Skeletal muscle cell (primary cell): ENCODE data around the gene CHADL.
"Not testable (repeated sequence)": the region's sequence is repeated elsewhere in the genome, so short reads cannot be mapped to it uniquely, and the experiment has no call there.

Source experiments
- DNase-seq: peaks from one replicate; pipeline ENCODE4 v3.0.0-alpha.2; 2010; ENCODE audit warnings: low read depth
- H3K4me3 ChIP-seq: 2 replicates; pipeline ENCODE4 v1.5.1; 2011; ENCODE audit warnings: low read depth, mild to moderate bottlenecking, control low read depth, low read length, moderate library complexity

The CHADL gene

DNA sequence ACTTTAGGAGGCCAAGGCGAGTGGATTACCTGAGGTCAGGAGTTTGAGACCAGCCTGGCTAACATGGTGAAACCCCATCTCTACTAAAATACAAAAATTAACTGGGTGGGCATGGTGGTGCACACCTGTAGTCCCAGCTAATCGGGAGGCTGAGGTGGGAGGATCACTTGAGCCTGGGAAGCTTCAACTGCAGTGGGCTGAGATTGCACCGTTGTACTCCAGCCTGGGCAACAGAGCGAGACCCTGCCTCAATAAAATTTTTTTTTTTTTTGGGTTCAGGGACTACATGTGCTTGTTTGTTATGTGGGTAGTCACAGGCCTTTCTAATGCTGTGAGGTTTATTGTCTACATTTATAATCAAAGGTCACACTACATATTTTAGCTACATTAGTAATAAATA, 19.0 kb upstream of the CHADL start:
- DNase-seq, H3K4me3 ChIP-seq: not testable (repeated sequence)

DNA sequence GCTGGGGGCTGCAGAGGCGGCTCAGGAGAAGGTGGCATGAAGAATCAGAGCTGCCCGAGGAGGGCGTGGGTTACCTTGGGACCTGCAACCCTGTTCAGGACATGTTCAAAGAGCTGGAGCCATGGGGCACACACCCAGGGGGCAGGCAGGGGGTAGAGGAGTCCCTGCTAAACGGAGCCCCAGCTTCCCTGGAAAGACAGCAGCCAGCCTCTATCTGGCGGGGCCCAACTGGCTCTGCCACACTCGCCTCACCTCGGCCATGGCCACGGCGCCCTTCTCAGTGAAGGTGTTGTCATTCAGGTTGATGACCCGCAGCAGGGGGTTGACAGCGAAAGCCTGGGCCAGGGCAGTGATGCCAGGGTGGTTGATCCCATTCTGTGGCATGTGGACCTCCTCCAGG, 17.0 kb upstream of the CHADL start:
- no peak overlapping the region for H3K4me3 ChIP-seq

DNA sequence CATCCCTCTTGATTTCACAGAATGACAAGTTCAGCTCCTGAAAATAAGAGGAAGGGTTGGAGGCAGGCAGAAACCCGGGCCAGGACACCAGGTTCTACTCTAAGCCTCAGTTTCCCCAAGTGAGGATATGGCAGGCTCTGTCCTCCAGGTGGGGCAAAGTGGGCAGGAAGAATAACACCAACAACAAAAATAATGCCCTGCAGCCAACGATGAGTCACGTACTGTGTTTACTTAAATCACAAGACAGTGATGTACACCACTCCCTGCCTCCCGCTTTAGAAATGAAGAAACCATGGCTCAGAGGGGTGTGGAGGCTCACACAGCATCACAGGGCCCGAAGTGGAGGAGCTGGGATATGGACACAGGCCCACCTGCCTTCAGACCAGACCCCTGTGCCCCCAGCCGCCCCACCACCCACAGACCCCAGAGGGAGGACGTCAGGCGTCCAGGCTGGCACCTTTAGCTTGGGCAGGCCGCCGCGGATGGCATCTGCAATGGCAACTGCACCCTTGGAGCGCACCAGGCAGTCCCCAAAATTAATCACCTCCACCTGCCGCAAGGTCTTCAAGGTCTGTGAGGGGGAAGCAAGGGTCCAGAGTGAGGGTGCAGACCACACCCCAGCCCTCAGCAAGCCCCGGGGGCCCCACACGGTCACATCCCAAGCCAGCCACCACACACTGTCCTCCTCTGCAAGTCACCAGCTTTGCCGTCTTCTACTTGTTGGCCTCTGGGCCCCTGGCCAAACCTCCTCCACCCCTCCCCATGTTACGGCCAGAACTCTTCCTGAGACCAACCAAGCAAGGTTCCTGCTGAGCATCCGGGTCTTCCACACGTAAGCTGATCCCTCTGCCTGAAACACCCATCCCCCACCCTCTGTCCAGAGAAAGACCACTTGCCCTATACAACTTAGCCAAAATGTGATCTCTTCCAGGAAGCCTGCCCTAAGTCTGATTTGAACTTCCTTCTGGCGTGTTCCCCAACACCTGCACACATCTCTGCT, 15.8 kb upstream of the CHADL start:
- H3K4me3 ChIP-seq, result no peak overlapping the region
- no peak for DNase-seq

More for the DNA sequence above, 17.0 kb upstream of the CHADL start:
- DNase-seq, result no peak

DNA sequence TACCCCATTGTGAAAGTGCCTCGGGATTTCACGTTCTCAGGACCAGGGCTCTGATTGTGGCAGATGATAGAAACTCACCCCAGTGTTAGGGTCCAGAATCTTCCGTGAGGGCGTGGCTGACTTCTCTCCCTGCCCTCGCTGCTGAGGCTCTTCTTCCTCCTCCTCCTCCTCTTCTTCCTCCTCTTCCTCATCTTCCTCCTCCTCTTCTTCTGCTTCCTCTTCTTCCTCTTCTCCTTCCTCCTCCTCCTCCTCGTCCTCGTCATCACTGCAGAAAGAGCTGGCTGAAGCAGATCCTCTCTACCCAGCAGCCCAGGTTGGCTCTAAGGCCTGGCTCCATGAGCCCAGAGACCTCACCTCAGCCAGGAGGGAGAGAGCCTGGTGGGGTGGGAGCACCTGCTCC, 13.5 kb upstream of the CHADL start:
- H3K4me3 ChIP-seq, result no peak overlapping the region
- no peak for DNase-seq

DNA sequence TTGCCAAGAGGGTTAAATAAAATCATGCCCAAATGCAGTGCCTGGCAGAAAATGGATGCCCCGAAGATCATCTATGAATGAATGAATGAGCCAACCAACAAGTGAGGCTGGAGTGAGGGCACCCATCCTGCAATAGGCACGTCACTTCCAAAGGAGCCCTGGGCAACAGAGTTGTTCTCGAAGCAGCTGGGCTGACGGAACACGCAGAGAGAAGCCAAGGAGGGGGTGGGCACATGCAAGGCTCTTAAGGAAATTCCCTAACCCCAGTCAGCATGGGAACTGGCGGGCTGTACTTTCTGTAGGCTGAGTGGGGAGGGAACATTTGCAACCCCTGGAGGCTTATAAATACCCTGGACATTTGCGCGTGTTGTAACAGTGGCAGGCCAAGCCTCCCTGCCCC, 11.6 kb upstream of the CHADL start:
- no peak for DNase-seq
- no peak overlapping the region for H3K4me3 ChIP-seq

DNA sequence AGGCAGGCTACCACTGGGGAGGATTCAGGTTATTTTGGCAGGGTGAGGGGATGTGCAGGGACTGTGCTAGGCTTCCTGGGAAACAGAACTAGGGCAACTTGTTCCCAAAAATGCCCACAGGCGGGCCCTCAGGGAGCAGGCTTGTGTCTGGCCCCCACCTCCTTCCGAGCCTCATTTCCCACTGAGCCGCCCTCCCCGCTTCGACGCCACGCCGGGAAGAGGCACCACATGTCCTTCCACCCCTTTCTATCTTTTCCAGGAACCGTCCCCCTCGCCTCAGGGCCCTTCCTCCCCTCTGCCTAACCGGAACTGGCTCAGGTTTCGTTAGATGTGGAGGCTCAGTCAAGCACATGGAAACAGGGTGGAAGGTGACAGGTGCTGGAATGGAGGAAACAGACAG, 9.4 kb upstream of the CHADL start:
- H3K4me3 ChIP-seq, result no peak overlapping the region
- DNase-seq, result no peak

DNA sequence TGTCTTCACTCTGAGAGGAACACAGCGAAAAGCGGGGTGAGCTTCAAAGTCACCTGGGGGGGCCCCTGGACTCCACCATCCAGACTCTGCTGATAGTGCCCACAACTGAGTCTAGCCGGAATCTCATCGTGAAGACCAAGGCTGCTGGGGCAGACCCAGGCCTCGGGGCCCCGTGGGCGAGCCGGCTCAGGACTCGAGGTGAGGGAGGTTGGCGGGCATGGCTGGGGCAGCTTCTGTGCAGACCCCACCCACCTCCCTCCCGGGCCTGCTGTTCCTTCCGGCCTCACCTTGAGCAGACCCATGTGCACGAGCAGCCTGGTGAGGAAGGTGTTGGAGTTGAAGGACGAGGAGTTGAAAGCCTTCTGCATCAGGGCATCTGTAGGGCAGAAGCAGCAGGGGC, 8.7 kb upstream of the CHADL start:
- no peak overlapping the region for H3K4me3 ChIP-seq
- no peak for DNase-seq

DNA sequence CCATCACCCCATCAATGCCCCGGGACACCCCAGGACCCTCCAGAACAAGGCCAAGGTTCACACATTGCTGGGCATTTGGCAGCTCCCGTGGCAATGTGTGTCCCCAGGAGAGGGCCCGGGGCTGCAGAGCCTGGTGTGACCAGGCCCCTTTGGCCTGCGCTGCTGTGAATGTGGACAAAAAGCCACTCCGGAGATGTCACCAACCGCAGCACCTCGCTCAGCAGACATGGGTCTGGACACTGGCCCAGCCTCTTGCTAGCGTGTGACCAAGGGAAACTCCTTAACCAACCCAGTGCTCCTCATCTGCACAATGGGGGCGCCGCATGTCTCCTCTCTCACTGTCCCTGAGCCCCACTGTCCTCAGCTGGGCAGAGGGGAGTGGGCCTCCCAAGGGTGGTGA, 8.0 kb upstream of the CHADL start:
- no peak overlapping the region for H3K4me3 ChIP-seq
- DNase-seq, result no peak

DNA sequence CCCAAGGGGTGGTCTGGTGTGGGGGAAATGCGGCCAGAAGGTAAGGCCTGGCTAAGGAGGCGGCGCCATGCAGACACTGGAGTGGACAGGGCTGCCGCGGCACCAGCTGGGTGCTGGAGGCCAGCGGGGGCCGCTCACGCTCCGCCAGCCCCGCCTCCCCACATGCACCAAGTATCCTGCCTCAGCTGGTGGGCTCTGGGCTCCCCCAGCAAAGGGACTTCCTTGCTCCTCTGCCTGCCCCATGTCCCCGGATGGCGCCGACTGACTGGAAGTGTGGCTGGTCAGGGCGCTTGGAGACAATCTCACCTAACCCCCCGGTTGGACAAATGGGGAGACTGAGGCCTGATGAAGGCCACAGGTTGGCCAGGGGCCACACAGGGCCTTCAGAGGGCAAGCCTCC, 7.6 kb upstream of the CHADL start:
- DNase-seq, result no peak

DNA sequence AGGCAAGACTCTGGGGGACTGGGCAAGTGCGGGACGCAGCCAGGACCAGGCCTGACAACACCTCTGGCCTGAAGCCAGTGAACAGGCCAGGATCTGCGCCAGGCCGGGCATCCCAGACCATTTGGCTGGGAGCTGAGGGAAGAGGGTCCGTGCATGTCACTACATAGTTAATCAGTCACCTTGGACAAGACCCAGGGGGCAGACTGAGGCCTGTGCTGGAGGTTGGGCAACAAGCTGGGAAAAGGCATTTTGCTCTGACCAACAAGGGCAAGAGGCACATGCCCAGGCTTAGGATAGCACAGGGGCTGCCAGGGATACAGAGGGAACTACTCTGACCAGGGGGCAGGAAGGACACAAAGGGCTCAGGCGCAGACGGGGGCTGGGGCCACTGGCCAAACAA, 7.0 kb upstream of the CHADL start:
- no peak for DNase-seq
- H3K4me3 ChIP-seq, result no peak overlapping the region

More for the DNA sequence above, 7.6 kb upstream of the CHADL start:
- no peak overlapping the region for H3K4me3 ChIP-seq

DNA sequence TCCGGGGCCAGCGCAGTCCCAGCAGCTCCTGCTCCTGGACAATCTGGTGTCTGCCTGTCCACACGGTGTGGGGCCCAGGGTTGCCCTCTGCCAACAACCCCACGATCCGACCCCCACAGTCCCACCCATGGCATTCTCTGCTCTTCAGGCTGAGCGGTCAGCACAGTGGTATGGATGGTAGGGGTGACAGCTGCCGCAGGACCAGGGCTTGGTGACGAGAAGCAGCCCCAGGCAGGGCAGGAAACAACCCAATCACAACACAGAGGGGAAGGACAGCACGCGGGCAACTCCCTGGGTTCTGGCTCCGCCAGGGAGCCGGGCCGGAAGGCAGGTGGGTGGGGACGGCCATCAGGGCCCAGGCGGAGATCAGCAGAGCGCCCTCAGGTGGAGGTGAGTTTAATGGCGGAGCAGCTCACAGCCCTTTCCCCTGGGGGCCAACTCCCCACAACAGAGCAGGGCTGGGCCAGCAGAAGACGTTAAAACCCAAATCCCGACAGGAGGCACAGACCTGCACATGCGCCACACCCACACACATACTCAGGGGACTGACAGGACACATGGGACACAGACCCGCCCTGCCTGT, 5.3 kb upstream of the CHADL start:
- no peak overlapping the region for H3K4me3 ChIP-seq
- no peak for DNase-seq

DNA sequence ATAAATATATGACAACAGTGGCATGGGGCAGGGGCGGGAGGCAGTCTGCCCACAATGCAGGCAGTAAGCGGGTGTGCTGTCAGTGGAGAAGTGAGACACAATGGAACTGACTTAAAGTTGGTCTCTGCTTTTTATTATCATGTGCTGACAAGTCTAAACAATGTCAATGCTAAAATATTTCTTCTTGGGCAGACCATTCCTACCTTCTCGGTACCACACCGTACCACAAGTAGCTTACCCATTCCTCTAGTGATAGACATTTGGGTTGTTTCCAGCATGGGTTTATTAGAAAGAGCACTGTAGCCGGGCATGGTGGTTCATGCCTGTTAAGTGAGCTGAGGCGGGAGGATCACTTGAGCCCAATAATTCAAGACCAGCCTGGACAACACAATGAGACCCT, 2.6 kb upstream of the CHADL start:
- no peak for DNase-seq
- H3K4me3 ChIP-seq, result no peak overlapping the region

DNA sequence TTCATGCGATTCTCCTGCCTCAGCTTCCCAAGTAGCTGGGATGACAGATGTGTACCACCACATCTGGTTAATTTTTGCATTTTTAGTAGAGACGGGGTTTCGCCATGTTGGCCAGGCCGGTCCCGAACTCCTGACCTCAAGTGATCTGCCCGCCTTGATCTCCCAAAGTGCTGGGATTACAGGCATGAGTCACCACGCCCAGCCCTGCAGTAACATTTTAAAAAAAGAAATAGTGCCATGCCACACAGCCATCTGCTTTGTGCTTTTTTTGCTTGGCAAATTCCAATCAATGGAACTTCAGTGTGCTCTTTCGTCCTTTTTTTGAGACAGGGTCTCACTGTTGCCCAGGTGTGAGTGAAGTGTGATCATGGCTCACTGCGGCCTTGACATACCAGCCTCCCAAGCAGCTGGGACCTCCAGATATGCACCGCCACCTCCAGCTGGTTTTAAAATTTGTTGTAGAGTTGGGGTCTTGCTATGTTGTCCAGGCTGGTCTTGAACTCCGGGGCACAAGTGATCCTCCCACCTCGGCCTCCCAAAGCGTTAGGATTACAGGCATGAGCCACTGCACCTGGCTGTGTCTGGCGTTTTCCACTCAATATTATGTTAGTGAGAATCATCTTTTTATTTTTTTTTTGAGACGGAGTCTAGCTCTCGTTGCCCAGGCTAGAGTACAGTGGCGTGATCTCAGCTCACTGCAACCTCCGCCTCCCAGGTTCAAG, 1.8 kb upstream of the CHADL start:
- DNase-seq, result no peak
- H3K4me3 ChIP-seq, result no peak overlapping the region

DNA sequence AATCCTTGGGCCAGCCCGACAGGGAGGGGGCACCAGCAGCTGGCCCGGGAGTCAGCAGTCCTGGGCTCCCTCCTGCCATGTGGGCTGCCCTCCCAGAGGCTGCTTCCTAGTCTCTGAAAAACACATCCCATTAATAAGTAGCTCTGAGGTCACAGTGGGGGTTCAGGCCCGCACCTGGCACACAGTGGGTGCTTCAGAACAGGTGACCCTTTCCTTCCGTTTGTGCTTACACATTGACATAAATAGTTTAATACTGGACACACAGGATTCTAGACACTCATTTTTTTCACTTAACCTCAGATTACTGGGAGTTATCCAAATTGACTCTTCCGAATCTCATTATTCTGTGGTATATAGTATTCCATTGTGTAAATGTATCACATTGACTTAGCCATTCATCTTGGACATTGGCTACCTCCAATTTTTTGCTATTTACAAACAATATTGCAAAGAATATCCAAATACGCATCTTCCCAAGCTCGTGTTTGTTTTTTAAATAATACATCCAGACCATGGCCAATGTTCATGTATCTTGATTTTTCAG, 474 bp upstream of the CHADL start:
- H3K4me3 ChIP-seq, result no peak overlapping the region
- no peak for DNase-seq

DNA sequence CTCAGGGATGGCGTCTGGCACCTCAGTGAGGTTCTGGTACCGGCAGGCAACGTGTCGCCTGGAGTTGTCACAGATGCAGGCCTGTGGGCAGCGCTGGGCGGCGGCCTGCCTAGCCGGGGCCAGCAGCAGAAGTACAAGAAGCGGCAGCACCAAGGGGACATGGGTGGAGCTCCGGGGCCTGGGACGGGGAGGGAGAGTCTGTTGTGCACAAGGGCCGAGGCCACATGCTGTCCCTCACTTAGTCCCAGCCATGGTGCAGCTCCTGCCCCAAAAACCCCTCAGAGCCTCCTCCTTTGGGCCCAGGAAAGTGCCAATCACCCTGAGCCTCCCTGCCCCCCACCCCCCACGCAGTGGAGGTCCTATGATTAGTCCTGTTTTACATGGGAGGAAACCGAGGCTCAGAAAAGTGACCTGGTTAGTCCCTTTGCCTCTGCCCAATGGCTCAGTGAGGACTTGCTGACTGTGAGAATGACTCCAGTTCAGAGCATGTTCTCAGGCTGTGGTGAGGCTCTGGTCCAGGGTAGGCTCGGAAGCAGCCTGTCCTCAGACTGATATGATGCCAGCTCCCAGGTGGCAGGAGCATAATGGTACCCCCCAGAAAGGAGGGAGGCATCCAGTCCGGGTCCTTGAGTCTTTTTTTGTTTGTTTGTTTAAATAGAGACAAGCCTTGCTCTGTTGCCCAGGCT, 1.1 kb downstream of the CHADL start:
- DNase-seq, result no peak

DNA sequence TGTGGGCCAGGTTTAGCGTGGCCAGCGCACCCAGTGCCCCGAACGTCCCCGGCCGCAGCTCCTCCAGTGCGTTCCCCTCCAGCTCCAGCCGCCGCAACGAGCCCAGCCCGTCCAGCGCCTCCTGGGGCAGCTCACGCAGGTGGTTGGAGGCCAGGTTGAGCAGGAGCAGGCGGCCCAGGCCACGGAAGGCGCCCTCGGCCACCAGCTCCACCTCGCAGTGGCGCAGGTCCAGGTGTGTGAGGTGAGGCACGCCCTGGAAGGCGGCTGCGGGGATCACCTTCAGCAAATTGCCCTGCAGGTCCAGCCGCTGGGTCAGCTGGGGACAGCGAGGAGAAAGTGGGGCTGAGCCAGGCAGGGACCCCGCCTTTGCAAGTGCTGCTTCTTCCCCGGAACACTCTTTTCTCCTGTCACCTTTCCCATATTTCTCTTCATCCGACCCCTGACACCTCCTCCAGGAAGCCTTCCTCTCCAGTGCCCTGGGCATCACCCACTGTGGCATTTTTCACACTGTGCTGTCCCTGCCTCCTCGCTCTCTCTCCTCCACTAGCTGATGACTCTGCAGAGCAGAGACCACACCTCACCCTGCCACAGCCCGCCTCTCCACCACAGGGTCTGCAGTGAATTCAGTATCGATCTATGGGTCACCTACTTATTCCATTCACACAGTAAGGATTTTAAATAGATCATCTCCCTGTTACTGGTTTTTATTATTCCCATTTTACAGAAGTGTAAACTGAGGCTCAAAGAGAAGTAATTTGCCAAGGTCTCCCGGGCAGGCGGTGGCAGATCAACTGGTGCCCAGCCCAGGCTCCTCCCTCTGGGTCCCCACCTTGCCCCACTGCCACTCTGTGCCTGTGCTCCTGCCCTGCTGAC, 1.9 kb downstream of the CHADL start:
- DNase-seq, result no peak
- H3K4me3 ChIP-seq, result peak overlapping the region; percentile 41

More for the DNA sequence above, 1.1 kb downstream of the CHADL start:
- no peak overlapping the region for H3K4me3 ChIP-seq

DNA sequence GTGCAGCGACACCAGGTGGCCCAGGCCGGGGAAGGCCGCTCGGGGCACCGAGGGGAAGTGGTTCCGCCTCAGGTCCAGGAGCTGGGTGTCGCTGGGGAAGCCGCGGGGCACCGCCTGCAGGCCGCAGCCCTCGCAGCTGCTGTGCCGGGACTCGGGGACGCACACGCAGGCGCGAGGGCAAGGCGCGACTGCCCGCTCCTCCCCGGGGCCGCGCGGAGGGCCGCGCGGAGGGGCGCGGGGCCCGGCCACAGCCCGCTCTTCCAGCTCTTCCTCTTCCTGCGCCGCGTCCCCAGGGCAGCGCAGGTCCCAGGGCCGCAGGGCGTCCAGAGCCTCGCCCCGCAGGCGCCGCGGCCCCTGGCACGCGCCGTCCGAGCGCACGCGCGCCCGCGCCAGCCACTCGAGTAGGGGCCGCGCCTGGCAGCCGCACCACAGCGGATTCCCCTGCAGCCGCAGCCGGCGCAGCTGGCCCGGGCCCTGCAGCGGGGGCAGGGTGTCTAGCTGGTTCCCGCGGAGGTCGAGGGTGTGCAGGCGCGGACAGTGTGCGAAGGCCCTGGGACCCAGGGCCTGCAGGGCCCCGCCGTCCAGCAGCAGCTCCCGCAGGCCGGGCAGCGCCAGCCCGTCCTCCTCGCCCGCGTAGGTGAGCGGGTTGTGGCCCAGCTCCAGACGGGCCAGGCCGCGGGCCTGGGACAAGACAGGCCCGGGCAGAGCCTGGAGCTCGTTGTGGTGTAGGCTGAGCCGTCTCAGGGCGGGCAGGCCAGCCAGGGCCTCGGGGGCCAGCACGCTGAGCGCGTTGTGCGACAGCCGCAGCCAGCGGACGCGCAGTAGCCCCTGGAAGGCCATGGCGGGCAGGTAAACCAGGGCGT, 2.8 kb downstream of the CHADL start:
- DNase-seq, result no peak
- H3K4me3 ChIP-seq, result peak overlapping the region; percentile 41
